GM21360 (cell line): ENCODE results near the gene VTI1A.

ENCODE experiments used
- ATAC-seq: cut with Tn5 transposase; IDR thresholded peaks from one replicate; pipeline ENCODE4 v1.9.1; 2021; ENCODE audit warnings: mild to moderate bottlenecking, moderate library complexity; ENCODE audit not compliant: unreplicated experiment

Gene VTI1A

DNA sequence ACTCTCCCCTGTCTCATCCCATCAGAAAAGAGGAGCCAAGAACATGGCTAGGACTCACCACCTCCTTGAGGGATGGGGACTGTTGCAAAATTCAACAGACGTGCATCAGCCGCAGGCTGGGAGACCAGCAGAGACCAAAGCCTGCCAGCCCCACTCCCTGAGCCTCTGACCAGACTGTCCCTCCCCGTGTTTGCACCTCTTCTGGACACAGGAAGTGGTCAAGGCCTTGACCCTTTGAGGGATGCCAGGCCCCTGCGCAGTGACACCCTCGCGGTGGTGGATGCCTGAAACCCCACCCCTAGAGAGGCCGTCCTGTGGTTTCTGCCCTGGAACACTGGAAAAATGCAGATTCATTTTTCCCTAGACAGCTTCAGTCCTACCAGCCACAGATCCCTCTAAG lies 374.6 kb downstream of the VTI1A start:
- ATAC-seq: no peak

DNA sequence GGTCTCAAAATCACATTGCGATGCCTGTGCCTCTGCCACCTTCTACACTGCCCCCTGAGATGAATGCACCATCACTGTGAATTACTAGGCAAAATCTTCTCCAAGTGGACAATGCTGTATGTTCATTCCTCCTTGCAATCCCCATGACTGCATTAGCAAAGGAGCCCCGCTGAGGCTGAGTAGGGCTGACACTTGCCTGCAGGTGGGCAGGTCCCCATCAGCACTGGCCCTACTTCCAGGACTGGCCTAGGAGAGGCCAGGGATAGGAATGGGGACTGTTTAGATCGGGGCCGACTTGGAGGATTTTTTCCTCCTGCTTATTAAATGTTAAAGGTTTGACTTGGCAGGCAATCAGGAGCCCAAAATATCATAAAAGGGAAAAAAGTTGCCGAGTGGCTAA lies 376.0 kb downstream of the VTI1A start:
- no peak for ATAC-seq

DNA sequence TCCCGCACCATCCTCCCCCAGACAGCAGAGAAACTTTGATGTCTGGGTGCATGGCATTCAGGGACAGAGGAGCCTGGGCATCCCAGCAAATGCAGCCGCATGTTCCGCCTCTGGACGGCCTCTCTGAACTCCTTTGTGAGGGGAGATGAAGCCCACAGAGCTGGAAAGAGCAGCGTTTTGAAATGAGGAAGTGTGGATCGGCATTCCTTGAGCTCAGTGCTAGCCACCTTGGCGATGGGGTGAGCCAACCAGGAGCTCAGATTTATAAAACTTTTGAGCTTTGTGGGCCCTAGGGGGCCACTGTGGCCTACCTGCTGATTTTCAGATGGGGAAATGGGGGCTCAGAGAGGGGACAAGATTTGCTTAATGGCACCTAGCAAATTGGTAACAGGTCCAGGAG lies 376.6 kb downstream of the VTI1A start:
- no peak for ATAC-seq

DNA sequence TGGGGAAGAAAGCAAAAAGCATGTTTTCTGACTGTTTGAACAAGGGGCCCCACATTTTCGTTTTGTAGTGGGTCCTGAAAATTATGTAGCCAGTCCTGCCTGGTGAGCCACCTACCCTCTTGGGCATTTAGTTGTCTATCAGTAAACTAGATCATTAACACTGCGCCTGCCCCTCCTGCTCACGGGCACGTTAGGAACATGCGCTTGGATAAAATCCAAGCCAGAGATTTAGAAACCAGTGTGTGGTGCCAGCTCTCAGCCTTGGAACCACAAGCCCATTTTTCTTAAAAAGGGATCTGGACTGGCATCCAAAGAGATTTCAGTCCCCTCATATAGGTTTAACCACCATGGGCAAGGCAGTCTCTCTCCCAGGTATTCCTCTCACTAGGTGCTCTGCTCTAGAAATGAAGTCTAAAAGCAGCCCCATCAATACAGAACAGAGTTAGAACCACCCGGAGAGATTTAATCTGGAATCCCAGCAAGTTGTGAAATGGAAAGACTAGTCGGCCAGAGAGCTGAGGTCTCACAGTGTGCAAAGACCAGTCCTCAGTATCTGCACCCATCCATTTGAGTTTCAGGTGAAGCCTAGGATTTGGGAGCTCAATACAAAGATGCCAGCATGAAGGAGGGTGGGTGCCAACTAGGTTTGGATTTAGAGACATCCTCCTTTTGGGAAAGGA lies 379.1 kb downstream of the VTI1A start:
- ATAC-seq: no peak

DNA sequence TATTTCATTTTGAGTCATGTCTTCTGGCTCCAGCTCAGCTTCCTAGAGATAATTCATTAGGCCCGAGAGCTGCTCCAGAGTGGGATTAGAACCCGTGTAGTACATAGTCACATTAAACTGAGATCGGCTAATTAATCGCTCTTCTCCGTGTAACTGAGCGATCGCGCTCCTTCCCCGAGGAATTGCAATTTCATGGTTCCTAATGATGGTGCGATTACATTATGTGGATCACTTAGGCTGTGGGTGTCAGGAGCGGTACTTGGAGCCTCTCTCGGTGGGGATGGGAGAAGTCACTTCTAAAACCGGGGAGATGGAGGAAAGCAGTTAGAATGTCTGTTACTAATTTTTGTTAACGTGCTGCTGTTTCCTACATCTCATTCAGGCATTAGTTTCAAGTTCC lies 380.1 kb downstream of the VTI1A start:
- no peak for ATAC-seq

DNA sequence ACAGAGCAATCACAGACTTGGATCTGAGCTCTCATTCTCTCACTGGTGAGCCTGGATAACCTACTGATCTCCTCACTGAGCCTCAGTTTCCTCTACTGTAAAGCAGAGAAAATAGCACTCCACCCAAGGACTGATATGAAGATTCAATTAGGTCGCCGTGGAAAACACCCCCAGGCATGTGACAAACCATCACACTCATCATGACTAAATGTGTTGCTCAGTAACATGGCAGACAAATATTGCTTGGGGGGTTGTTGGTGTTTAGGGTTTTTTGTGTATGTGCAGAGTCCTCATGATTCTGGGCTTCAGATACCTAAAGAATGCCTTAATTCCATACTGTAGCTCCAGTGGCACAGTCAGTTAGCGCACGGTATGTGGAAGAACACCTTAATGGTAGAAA lies 380.9 kb downstream of the VTI1A start:
- ATAC-seq: no peak

DNA sequence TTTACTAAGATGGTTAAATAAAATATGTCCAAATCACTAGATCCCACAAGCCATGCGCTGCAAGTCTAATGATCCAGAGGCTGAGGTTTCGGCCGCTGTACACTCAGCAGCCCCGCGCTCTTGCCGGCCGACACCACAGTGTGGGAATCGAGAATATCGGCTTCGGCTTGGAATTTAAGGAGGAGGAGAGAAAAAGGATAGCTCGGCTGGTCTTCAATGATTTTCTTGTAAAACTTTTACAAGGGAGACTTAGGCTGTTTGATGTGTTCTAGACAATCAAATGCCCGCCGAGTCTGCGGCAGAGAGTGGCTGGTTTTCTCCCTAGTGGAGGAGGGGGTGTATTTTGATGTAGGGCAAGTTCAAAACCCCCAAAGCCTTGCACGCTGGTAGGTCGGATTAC lies 384.8 kb downstream of the VTI1A start:
- ATAC-seq: no peak

DNA sequence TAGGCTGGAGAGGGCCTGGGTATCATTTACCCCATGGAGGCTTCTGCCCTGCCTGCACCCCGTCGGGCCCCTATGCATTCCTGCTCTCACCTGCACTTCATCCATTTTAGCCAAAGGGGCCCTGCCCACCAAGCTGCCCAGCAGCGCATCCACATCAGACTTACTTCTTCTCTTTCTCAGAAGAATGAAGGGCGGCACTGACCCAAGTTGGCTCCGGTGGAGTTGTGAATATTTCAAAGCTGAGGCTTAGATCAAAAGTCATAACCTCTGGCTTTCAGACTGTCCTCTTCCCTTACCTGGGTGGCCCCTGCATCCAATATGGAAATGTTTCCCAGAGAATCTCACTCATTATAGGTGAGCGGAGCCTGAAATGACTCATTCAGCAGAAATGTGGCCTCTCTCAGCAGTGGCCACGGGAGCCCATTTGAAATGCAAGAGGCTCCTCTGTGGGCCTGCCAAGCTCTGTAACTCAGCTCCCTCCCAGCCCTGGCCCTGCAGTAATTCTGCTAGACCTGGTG lies 385.4 kb downstream of the VTI1A start:
- ATAC-seq: no peak

DNA sequence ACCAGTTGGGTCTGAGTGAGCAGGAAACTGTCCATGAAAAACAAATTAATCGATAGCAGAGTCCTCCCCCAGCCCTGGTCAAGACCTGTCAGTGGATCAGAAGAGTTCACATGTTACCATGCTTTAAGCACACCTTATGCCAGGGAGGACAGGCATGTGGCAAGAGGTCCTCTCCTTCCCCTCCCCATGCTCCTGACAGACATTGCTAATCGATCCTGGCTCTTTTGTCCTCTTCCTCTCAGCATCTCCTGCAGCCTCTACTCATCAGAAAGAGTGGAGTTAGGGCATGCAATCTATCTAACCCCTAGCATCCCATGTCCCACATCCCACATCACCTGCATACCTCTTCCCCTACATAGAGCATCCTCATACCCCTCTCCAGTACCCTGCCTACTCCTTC lies 385.9 kb downstream of the VTI1A start:
- no peak for ATAC-seq

DNA sequence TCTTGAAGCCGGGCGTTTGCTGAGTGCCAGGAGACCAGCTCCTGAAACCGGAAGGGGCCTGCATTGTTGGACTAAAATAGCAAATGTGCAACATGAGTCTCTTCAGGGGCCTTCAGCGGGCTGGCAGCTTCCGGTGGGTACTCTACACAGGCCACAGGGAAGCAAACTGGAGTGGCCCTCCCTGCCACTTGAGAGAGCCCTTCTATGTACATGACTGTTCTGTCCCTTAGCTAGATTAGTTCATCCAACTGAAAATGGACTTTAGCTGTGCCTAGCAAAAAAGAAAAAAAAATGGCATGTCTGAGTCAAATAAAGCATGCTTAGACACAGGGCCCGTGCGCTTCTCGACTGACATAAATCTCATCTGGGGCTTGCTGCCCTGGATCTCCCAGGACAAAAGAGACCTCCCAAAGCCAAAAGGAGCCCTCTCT lies 387.8 kb downstream of the VTI1A start:
- no peak for ATAC-seq

DNA sequence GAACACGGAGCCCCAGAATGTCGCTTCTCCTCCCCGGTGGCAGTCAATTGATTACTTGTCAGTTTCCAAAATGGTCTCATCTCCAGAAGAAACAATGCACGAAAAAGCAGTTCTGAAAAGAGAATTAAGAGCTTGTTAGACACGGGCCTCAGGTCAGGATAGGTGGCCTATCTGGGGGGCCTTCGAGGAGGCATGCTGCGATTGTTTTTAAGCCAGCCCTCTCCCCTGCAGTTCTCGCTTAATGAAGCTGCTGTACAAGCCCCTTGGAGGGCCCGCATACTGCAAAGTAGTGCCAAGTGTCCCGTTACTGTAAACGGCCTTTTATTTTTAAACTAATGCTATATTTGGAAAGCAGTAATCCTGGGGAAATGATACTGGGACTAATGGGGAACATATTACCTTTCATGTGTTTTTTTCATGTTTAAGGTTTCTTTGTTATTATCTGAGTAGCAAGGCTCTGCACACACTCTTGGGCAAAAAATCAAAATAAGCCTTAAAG lies 388.3 kb downstream of the VTI1A start:
- no peak for ATAC-seq

DNA sequence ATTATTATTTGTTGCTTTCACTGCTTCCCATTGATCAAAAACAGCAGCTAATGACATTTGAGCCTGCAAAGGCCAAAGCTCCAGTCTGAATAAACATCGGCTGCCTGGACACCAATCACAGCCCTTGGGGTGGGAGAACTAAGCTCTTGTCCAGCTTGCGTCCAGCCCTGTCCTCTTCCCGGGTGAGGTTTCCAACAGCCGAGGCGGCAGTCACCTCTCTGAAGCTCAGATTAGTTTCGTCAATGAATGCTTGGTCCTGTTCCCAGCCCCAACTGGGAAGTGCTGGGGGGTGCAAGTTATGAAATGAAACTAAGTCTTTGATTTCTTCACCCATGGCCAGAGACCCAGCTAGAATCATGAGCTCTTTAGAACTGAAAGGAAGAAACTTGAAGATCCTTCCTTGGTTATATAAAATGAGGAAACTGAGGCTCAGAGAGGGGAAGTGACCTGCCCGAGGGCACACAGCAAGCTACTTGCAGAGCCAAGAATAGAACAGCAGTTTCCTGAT lies 389.0 kb downstream of the VTI1A start:
- ATAC-seq: no peak

DNA sequence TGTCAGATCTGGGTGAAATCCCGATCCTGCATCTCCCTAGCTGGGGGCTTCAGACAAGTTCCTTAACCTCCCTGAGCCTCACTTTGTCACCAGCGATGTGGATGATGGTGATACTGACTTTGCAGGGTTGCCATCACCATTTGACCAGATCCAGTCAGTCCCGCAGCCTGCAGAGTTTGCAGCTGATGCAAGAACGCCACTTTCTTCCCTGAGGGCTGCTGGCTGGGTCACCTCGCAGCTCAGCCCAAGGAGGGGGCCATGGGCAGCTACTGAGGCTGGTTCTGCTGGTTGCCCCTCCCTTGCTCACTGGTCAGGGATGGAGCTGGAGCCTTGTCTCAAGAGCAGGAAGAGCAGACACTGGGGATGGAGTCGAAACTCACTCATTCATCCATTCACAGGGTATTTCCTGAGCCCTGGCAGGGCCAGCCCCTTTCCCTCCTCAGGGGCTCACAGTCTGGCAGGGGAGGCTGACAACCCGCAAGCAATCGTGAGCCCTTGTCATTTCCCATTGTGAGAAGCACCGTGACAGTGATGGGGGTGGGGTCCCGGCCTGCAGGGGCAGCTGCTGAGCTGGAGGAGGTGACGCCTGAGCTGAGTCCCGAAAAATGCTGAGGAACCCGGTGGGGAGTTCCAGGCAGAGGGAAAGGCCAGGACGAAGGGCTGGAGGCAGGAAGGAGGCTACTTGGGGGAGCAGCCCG lies 391.9 kb downstream of the VTI1A start:
- ATAC-seq: no peak

DNA sequence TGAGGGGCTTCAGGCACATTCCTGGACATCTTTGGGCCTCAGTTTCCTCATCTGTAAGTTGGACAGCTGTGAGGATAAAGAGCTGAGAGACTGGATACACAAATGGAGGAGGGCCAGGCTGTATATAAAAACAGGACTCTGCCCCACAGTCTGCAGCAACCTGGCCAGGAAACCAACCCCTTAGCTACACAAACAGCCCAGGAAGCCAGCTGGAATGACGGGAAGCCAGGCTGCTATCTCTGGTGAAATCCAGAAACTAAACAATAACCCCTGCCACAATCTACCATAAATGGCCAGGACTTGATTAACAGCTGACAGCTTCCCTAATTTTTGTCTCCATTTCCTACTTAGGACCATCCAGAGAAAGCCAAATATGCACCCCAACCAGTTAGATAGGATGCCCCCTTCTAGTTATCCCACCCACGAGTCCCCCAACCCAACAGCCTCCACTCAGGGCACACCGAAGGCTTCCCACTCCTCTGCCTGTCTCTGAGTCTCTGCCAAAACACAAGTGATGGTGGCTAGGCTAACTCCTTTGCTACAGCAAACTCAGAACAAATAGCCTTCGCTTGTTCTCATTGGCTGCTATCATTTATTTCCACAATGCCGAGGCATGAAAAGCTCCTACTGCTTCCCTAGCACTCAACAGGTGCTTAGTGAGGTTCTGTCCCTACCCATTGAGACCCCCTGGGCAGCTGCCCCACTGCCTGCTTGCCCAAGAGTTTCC lies 393.1 kb downstream of the VTI1A start:
- ATAC-seq: no peak

DNA sequence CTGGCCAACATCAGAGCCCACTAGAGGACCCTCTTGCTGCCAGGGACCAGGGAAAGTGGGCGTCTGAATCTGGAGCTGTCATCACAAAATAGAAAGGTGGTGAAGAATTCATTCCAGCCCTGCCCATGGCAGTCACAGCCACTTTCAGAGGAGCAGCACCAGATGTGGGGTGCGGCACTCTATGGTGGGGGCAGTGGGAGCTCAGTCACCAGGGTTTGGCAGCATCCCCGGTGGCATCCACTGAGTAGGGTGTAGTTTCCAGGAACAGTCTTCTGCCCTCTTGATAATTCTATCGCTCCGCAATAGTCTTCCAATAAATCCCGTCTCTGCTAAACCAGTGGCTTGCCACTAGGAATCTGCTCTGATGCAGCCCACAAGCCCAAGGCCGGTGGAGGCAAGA lies 394.5 kb downstream of the VTI1A start:
- ATAC-seq: no peak

DNA sequence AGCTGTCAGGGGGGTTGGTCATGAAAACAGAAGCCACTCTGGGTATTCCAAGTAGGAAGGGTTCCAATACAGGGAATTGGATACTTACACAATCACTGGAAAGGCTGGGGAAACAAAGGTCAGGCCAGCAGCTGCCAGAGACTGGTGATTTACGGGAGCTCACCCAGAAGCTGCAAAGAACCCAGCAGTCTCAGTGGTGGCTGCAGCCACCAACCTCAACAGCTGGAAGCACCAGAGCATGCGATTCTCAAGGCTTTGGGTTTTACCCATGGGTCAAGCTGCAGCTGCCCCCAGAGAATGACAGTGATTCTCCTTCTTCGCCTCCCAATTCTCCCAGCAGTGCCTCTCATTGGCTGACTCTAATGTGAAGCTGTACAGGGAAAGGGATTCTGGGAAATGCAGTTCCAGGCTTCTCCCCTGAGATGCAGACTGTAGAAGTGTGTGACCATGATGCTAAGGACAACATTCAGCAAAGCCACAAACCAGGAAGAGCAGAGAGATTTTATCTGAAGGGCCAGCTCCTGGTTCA lies 395.9 kb downstream of the VTI1A start:
- peak; percentile 85 for ATAC-seq

DNA sequence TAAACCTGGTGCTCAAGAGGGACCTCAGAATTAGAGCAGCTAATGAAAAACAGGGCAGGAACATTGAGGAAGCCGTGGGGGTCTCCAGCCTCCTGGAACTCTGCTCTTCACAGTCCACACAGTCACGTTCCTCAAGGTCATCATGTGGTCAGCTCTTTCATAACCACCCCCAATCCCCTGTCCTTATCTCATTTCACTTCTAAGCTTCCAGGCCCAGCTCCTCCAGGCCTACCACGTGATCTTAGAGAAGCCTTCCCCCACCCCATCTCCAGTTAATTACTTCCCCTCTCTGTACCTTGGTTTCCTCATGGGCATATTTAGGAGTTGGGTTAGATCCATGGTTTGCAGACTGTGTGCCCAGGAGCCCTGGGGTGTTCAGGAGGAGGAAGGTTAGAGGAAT lies 396.6 kb downstream of the VTI1A start:
- no peak for ATAC-seq

DNA sequence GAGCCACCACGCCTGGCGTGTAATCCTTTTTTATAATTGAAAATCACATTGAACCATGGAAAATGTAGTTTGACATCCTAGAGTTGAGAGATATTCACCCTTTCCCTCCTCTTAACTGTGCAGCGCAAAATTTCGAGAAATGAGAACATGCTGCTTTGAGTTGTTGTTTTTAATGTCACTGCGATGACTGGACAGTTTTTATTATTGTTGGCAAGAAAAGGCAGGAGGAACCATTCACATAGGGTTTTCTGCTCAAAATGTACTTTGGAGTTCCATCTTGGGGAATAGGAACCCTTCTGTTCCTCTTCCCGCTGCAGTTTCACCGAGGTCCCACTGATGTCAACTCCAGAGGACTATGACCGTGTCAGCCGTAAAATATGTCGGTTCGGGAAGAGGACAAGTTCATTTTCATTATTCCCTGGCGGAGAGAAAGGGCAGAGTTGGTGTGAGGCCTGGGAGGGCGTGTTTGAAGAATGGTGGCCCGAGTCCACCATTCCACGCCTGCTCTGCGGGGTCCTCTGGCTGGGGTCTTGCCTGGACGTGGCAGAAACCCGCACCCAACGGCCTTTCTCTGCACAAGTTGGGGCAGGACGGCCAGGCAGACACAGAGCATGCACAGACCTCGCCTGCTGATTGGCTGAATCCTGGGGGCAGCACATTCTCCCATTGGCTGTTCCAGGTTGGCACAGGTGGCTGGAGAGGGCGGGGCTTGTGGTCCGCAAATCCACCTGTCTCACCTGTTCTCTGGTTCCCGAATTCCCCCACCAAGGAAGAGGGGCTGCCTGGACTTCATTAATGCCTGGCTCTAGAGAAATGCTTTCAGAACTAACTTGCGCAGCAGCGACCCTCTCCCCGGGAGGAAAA lies 397.9 kb downstream of the VTI1A start:
- ATAC-seq: no peak

DNA sequence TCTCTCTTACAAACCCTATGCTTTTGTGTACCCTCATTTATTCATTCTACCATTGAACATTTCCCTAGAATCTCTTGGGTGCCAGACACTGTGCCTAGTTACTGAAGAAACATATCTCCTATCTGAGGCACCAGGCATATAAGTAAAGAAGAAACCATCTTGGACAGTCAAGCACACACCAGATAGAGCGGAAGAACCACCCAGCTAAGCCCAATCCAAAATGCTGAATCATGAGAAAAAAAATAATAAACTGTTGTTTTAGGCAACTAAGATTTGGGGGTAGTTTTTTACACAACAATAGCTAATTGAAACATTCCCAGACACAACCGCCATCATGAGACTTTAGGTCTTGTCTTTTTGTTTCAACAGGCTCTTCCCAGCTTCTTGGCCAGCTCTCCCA lies 400.8 kb downstream of the VTI1A start:
- ATAC-seq: no peak

DNA sequence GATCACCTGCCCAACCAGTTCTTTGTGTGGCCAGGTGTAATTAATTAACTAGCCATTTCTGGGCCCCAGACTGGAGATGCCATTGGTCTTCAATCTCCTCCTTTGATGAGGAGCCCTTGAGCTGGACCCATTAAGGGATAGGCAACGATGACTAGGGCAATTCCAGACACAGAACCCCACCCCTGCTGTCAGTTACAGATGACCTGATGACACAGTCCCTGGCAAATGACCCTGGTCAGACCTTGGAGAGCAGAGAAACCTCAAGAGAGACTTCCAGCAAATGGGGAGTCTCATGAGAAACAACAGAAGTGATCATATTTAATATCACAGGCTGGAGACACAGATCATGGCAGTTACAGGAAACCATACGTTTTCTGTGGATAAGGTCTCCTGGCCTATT lies 401.2 kb downstream of the VTI1A start:
- ATAC-seq: no peak
